ENCODE results near the gene R3HCC1L.

DNA sequence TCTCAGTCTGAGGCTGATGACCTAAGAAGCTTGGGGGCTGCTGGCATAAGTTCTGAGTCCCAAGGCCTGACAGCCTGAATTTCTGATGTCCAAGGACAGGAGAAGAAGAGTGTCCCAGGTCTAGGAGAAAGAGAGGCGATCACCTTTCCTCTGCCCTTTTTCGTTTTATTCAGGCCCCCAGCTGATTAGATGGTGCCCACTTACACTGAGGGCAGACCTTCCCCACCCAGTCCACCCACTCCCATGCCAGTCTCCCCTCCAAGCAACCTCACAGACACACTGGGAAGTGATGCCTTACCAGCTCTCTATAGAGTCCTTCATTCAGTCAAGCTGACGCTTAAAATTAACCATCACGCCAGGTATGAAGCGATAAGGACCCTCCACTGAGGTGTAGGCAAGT, 152.9 kb downstream of the R3HCC1L start:
- no peak for TF ChIP-seq CTCF (IDR thresholded peaks at IDR 0.05; ENCODE audit: insufficient read depth, low read length, poor library complexity, severe bottlenecking)
- TF ChIP-seq EZH2phosphoT487 (conservative IDR thresholded peaks at IDR 0.05; ENCODE audit: low read length) = no peak
